Neural cell (in vitro differentiated cells): Measurements from ENCODE around the gene B3GALT5.

Source experiments
- RAD21 ChIP-seq: fragments of 450-650 bp; conservative IDR thresholded peaks from 2 replicates; pipeline ENCODE4 v1.6.1; 2014; ENCODE audit warnings: antibody characterized with exemption, mild to moderate bottlenecking, moderate library complexity
- TF ChIP-seq, protein P1 (sequence below): IDR thresholded peaks from 2 replicates; pipeline ENCODE4 v1.6.1; 2012; ENCODE audit warnings: borderline replicate concordance

DNA sequence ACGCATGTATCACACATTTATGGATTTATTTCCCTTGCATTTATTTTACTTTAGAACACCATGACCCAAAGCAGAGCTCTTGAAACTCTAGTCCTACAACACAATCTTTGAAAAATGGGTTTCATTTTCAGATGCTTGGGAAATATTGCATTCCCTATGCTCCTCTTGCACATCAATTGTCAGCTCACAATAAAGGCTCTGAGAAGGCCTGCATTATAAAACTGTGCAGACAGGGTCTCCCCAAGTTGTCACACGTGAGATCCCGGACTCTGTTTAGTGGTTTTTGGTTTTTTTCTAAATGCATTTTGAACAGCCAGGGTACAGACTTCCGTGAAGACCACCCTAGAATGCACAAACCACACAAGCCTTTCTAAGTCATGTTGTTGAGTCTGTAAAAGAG lies 9.9 kb upstream of the B3GALT5 start:
- no peak for TF ChIP-seq RAD21
- TF ChIP-seq, protein P1, sequence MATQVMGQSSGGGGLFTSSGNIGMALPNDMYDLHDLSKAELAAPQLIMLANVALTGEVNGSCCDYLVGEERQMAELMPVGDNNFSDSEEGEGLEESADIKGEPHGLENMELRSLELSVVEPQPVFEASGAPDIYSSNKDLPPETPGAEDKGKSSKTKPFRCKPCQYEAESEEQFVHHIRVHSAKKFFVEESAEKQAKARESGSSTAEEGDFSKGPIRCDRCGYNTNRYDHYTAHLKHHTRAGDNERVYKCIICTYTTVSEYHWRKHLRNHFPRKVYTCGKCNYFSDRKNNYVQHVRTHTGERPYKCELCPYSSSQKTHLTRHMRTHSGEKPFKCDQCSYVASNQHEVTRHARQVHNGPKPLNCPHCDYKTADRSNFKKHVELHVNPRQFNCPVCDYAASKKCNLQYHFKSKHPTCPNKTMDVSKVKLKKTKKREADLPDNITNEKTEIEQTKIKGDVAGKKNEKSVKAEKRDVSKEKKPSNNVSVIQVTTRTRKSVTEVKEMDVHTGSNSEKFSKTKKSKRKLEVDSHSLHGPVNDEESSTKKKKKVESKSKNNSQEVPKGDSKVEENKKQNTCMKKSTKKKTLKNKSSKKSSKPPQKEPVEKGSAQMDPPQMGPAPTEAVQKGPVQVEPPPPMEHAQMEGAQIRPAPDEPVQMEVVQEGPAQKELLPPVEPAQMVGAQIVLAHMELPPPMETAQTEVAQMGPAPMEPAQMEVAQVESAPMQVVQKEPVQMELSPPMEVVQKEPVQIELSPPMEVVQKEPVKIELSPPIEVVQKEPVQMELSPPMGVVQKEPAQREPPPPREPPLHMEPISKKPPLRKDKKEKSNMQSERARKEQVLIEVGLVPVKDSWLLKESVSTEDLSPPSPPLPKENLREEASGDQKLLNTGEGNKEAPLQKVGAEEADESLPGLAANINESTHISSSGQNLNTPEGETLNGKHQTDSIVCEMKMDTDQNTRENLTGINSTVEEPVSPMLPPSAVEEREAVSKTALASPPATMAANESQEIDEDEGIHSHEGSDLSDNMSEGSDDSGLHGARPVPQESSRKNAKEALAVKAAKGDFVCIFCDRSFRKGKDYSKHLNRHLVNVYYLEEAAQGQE: no peak
